G401.6 (cell line): ENCODE results near the gene OTUD5.

ENCODE experiments used
- FAIRE-seq: peaks from 2 replicates; lab custom pipeline; 2012; peaks lifted over from hg19 to GRCh38; lab: Jason Lieb, UNC

OTUD5 gene

DNA sequence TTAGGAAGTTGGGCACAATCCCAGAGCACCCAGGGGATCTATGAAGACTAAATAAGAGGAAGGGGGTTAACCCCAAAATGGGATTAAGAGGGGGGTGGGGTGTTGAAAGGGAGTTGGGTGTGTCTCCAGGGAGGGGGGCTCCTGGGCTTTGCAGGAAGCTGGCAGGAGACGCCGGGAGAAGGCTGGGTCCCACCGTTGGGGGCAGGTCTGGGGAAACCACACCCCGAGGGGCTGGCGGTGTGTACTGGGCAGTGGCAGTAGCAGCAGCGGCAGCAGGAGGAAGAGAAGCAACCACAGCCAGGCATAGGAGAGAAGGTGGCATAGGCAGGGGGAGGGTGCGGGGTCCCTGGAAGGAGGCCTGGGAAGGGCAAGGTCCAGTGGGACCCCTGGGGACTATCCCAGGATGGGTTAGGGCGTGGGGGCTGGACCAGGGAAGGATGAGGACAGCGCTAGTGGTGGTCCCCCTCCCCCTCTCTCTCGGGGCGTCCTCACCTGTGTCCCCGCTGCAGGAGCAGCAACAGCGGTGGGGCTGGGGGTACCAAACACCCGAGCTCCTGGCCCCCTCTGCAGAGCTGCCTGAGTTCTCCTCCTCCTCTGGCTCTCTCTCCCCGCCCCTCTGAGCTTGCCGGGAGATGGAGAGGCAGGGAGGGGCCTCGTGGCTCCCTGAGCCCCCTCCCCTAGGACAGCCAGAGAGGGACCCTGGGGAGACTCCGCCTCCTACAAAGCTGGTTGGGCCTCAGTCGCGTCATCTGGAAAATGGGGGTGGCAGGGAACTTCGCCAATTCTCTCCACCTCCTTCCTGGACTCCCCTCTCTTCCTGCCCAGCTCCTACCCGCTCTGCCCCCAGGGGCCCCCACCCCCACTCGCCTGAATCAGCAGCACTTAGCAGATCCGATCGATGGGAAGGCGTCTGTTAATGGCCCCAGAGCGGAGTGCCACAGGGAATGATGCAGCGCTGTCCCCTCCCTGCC is 14.1 kb upstream of the OTUD5 start, which contains the start of gene KCND1:
KCND1 (minus strand) TSS at position 596 of the 971 bp plus-strand sequence. CDS start 1,573 bp downstream, outside the sequence.
- FAIRE-seq = peak; percentile 19

DNA sequence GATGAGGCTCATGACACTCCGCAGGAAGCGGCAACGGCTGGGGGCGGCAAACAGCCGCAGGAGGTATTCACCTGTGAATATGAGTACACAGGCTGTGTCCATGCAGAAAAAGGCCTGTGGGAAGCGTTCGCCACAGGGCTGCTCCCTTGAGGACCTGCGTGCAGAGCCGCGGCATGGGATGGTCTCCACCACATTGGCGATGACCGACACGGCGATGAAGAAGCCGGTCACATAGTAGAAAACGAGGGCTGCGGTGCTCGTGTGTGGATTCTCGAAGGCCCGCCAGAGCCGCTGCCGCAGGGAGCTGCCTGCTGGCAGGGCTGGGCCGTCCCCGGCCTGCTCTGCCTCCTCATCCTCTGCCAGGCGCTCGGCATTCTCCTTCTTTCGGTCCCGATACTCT is 12.1 kb upstream of the OTUD5 start:
- no peak for FAIRE-seq

DNA sequence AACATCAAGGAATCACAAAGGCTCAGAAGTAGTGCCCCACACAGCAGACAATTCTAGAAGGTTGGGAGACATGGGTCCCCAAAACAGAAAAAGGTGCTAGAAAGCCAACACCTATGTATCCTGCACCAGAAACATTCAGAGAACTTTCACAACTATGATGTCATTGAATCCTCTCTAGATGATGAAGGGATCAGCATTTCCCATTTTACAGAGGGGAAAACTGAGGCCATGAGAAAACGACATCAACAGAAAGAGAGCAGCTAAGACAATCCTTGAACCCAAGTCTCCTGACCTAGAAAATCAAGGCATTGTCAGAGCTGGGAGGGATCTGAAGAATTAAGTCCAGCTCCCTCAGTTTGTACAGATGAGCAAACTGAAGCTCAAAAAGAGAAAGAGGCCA is 11.0 kb upstream of the OTUD5 start:
- FAIRE-seq = no peak

DNA sequence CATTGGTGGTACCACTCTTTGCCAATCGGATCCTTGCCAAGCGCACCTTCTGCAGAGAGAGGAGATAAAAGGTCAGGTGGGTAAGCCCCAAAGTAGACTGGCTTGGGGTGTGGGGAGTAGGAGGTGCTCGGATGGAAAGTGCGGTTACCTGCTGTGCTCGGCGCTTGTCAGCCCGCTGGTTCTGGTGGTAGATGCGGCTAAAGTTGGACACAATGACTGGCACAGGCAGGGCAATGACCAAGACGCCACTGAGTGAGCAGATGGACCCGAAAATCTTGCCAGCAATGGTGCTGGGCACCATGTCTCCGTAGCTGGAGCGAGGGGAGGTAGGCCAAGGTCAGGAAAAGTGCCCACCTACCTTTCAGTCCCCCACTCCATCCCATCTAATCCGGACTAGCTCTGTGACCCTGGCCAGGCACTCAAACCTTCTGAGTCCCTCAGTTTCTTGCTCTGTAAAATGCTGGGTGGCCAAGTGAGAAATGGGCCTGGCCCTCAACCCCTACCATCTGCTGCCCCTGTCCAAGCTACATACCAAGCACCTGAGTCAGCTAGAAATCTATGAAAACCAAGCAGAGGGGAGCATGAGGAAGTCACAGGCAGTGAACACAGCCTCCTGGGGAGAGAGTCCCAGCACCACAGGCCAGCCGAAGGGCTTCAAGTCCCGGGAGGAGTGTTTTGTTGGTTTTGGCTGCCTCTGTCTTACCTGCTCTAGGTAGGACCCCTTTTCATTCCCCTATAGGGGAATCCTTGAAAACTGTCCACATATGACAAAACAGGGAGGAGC is 9.6 kb upstream of the OTUD5 start:
- no peak for FAIRE-seq

DNA sequence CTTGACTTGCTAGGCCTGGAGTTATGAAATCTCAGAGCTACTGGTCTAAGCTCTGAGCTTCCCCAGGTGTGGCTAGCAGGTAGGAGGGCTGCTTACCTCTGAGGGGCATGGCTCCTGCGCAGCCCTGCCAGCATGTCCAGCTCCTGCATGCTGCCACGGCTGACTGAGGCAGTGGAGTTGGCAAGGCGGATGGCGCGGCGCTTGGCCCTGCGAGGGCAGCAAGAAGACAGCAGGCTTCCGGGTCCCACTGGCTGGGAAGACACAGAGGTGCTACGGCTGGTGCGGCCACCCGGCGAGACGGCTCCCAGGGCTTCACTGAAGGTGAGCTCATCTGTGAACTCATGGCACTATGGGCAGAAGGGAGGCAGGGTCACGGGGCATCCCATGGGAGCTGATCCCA is 8.6 kb upstream of the OTUD5 start:
- no peak for FAIRE-seq

DNA sequence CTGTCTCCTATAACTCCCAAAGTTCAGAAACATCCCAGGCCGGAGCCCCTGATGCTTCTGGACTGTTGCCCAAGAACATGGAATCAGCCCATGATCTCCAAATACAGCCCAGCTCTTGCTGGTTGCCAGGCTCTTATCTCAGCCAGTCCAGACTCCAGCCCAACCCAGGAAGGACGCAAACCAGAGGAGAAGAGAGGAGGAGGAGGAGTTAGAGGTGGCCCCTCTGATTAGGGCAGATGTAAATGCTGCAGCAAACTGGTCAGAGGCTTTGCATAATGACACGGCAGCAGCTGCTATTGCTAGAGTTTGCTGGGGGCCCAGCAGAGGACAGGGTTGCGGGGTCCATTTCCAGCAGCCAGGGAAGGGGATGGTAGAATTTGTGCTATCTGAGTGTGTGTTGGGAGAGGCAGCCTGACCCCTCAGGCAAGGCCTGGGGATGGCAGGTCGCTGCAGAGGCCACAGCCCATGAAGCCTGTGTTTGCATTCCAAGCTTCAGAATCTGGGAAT is 4.2 kb upstream of the OTUD5 start:
- no peak for FAIRE-seq

DNA sequence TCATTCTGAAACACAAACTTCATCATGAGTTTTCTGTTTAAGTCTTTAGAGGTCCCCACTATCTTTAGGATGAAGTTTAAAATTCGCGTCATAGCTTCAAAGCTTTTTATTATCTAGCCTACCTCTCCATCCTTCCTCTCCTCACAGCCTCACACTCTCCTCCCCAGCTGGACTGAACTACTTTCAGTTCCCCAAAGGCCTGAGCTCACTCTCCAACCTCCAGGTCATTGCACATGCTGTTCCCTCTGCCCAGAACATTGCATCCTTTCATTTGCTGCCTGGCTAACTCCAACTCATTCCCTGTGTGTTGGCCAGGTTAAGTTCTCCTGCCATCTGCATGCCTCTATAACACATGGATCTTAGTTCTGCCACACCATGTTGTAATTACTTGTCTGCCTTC is 2.9 kb upstream of the OTUD5 start:
- no peak for FAIRE-seq

DNA sequence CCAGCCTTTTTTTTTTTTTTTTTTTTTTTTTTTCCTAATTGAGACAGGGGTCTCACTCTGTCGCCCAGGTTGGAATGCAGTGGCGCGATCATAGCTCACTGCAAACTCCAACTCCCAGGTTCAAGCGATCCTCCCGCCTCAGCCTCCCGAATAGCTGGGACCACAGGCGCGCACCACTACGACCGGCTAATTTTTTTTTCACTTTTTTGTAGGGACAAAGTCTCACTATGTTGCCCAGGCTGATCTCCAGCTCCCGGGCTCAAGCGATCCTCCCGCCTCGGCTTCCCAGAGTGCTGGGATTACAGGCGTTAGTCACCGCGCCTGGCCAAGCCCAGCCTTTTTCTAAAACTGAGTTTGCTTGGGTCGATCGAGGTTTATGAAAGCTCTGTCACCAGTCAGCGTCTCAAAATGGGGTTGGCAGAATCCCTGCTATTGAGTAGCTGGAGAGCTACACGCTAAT is 1.3 kb upstream of the OTUD5 start:
- FAIRE-seq = no peak

DNA sequence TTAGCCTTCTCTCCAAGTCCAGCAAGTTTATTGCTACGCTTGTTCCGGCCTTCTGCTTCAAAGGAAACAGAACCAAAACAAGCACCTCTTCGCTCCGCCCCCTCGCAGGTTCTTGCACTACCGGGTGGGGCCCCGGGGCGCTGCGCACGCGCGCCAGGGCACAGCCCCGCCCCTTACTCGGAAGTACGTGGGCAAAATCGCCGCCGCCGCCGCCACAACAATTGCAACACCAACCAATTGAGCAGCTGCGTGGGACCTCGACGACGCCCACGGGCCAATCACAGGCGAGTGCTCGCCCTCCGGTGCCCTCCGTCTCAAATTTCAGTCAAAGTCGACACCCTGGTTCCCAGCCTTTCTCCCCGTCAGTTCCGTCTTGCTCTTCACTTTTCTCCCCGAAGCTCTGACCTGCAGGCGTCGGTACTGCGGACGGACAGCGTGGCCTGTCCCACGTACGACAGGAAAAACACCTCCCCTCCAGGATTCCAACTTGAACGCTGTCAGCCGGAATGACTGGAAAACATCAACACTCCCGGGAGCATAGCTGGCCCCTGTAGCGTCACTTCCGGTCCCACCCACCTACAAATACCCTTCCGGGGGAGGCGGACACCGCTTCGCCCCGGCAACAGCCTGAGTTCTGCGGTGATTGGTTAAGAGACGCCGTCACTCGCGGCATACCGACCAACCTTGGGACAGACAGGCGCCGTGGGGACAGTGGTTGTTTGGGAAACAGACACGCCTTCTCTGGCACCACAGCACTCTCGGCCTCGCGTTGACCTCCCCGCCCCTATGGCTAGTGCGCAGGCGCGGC is 624 bp upstream of the OTUD5 start:
- peak; percentile 100 for FAIRE-seq

DNA sequence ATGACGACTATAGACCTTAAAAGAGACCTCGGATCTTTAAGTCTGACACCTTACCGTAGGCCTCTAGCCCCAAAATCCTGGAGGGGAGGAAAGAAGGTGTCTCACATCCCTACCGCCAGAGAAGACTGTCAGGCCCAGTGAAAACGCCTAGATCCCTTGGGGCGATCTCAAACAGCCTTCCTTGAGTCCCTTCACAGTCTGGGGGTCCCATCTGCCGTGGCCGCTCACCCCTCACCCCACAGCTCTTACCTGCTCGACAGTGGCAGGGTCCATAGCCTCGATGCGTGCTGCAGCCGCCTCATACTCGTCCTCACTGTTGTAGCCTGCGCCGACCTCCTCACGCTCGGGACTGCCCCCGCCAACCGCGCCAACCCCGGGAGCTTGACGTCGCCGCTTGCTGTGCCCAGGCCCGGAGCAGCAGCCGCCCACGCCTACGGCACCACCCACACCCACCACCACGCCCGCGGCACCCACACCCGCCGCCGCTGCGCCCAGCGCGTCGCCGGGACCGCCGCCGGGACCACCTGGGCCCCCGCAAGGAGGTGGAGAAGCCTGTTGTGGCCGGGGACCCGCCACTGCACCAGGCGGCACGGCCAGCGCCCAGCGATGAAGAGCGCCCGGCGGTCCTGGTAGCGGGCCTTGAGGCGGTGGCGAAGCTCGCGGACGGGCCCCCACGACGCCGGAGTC is 536 bp downstream of the OTUD5 start:
- no peak for FAIRE-seq

DNA sequence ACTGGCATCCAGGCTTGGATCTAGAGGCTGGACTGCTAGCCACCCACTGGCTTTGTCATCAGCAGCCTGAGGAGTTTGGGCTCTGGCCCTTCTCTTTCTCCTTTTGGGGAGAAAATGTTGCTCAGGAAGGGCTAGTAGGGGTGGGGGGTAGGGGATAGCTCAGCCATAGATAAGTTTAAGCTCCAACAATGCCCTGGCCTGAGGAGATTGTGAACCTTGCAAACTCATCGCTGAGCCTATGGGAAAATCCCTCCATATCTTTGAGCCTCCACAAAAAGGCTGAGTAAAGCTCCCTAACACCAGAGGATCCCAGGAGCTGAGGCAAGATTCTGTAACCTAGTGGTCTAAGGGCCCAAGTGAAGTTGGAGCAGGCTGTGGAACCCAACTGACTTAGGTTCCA is 8.8 kb downstream of the OTUD5 start:
- no peak for FAIRE-seq

DNA sequence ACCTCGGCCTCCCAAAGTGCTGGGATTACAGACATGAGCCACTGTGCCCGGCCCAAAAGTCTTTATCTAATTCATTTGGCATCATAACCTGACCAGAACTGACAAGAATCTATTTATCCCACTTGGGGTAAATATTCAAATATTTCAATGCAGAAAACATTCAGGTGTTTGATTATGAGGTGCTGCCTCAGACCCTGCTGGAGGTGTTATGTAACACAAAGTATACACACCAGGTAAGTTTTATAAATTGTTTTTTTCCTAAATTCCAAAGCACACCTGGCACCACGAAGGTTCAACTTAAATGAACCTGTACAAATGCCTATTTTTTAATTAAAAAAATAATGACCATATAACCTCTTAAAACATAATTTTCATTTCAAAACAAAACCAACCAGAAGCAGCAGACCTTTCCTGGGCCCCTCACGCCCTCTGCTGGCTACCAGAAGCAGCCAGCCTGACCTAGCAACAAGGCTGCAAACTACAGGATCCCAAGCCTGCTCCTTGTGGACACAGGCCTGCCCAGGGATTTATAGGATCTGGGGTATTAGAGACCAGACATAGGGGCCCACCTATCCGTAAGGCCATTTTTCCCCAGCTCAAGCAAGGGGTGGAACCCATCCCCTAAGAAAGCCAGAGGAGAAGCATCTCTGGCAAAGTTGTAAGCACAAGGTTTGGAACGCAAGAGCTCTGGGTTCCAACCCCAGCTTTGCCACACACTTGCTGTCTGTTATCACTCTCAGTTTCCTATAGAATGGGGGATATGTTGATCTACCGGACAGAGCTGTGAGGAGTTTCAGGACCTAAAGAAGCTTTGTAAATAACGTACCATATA is 11.7 kb downstream of the OTUD5 start:
- peak; percentile 95 for FAIRE-seq

DNA sequence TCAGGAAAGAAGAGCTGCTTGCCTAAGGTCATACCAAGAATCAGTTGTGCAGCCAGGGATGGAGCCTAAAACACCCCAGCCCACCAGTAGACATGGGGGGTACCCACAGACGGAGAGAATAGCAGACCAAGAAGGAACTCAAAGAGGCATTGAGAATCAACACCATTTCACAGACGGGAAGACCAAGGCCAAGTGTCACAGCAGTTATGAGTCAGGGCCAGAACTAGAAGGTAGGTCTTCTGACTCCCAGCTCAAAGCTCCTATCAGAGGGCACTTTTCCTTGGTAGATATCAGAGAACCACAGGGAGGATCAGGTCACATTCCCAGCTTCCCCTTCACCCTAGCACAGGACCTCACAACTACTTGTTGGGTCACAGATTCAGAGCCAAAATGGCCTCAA is 14.5 kb downstream of the OTUD5 start:
- no peak for FAIRE-seq

DNA sequence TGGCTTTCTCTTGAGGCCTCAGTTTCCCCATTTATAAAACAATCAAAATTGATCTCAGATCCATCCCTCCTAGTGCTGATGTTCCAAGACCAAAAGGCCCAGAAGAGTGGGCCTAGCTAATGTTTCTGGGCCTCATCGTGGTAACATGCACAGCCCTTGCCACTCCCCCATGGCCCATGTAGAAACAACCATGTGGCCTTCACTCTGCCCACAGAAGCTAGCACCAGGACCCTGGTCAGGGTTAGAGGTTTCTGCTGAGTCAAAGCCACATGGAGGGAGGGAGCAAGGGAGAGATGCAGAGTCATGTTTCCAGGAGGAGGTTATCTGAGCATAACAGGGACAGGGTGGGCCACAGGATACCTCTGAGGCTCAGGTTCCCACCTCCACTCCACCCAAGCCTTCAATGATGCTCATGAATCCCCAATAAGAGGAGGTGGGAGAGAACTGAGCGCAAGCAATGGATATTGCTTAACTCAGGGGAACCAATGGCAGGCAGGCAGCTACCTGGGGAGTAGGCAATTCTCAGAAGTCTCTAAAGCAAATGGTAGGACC is 16.9 kb downstream of the OTUD5 start:
- no peak for FAIRE-seq

DNA sequence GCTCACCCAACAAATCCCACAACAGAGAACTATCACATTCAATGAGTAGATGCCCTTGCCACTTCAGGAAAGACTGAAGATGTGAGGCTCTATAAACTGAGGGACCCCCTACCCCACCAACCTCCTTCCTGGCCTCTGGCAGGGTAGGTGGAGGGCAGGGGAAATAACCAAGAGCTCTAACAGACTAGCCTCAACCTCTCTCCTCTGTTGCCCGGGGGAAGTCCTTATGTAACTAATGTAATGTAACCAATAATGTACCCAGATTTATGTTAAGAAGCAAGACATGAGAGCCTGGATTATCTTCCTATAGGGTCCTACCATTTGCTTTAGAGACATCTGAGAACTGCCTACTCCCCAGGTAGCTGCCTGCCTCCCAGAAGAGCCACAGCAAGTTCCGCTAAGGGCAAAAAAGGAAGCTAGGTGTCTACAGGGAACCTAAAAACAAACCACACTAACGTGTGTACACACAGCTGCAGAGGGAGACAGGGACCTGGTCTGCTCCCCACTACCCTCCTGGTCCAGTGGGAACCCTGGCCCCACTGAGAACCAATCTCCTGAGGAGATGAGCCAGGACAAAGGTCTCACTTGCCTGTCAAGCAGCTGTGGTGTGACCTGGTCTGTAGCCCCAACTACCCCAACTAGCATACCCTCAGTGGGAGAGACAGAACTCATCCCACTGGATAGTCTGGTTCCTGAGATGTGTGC is 17.7 kb downstream of the OTUD5 start:
- FAIRE-seq = no peak

DNA sequence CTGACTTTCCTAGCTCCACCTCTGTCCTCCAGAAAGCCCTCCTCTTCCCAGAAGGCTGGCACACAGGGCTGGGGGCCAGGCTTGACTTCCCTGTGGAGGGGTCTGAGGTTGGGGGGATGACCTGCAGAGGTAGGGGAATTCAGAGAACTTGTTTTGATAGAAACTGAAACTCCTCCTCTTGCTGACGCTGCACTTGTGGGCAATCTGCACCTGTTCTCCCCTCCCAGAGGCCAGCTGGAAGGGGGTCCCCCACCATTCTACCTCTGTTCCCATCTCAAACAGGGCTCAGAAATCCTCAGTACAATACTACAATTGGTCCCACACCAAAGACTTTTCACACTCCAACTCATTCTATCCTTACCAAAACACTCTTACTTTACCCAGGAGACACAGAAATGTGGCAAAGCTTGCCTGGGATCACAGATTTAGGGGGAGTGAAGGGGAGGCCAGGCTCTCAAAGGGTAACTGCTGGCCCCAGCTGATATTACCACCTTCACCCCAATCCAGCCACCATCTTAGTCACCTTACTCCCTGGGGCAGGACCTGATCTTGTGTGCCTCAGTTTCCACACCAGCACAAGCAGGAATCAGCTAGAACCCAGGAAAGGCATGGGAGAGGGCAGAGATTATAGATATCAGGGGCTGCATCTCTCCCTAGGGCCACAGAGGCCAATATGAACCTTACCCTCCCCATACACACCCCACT is 18.5 kb downstream of the OTUD5 start:
- no peak for FAIRE-seq

DNA sequence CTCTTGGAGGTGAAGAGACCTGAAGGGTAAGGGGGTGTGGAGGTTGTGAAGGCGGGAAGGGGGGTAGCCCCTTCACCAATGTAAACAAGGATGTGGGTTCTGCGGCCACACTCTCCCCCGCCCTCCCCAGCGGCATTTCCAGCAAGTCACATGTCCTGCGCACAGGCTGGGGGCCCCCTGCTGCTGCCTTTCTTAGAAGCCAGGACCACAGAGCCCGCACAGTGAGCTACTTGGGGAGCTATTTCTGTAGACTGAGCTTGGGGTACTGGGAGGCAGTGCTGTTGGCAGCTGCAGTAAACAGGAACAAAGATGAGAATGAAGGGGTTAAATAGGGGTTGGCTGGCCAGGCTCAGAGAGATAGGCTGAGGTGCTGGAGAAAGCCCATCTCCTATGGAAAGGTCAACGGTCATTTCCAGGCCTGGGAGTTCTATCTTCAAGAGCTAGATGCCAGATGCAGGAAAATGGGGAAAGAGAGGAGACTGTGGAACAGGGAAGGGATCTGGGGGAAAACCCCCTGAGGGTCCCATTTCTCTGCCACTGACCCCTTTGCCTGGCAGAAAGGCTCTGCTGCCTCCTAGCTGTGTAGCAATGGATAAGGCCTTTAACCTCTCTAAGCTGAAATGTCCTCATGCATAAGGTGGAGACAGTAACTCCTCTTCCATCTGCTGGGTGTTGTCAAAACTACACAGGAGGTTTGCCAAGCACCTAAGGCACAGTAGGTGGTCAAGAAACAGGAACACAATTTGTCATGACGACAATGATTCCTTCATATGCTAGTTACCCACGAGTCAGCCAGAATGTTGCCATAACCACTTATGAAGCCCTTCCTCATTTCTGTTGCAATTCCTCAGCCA is 20.1 kb downstream of the OTUD5 start:
- FAIRE-seq = no peak
